ENCODE data around the gene RIOK2.

Gene RIOK2

DNA sequence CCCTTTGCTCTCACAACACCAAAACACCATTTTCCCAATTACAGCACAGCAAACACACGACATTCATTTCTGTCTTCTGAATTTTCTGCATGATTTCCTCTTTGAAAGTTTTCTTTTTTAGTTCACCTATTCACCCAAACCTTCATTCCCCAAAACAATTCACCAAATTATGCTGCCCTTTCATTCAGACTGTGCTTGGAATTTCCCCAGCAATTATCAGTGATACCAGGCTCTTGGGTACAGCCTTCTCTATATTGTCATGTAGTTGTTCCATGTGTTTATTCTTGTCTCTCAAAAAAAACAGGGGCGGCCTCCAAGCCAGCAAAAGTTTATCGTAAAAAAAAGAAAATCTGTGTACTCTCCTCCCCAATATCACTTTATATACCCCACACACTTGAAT, 31.7 kb downstream of the RIOK2 start:
- TF ChIP-seq, protein P1, sequence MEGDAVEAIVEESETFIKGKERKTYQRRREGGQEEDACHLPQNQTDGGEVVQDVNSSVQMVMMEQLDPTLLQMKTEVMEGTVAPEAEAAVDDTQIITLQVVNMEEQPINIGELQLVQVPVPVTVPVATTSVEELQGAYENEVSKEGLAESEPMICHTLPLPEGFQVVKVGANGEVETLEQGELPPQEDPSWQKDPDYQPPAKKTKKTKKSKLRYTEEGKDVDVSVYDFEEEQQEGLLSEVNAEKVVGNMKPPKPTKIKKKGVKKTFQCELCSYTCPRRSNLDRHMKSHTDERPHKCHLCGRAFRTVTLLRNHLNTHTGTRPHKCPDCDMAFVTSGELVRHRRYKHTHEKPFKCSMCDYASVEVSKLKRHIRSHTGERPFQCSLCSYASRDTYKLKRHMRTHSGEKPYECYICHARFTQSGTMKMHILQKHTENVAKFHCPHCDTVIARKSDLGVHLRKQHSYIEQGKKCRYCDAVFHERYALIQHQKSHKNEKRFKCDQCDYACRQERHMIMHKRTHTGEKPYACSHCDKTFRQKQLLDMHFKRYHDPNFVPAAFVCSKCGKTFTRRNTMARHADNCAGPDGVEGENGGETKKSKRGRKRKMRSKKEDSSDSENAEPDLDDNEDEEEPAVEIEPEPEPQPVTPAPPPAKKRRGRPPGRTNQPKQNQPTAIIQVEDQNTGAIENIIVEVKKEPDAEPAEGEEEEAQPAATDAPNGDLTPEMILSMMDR (IDR thresholded peaks at IDR 0.05): no peak
- TF ChIP-seq ZFX (IDR thresholded peaks at IDR 0.05; ENCODE audit: borderline replicate concordance): no peak

DNA sequence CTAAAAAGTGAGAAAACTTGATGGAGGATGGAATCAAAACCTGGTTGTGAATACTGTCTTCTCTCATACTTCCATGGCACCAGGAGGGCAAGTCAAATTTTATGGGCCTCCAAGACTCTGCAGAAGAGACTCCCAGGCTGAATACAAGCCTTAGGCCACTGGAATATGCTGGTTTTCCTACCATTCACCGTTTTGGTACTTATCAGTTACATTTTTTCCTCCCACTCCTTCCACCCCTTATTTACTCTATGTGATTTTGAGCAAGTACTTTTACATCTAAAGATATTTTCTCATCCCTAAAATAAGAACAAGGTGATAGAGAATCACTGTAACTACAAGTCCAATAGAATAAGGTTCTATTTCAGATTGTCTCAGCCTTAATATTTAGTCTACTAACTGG, 32.6 kb downstream of the RIOK2 start:
- TF ChIP-seq ZFX (IDR thresholded peaks at IDR 0.05; ENCODE audit: borderline replicate concordance): no peak
- TF ChIP-seq, protein P1 (IDR thresholded peaks at IDR 0.05): no peak
- H3K27ac ChIP-seq: no peak overlapping the region

More for the DNA sequence above, 31.7 kb downstream of the RIOK2 start:
- H3K27ac ChIP-seq: no peak overlapping the region

DNA sequence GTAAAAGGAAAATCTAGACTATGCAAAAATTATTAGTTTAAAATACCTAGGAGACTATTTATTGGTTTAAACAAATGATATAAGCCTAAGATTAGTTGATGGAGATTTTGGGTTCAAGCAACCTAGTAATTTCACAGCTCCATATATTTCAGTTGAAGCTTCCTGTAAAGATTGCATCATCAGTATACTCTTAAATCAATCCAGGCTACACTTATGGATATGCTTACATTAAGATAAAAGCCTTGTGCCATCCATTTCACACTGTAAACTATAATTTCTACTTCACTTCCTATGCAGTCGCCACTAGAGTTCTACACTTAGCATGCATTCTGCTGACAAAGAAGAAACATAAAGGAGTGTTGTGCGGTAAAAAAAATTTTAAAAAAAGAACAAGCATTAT, 33.3 kb downstream of the RIOK2 start:
- H3K27ac ChIP-seq: no peak overlapping the region
- TF ChIP-seq, protein P1 (IDR thresholded peaks at IDR 0.05): no peak

DNA sequence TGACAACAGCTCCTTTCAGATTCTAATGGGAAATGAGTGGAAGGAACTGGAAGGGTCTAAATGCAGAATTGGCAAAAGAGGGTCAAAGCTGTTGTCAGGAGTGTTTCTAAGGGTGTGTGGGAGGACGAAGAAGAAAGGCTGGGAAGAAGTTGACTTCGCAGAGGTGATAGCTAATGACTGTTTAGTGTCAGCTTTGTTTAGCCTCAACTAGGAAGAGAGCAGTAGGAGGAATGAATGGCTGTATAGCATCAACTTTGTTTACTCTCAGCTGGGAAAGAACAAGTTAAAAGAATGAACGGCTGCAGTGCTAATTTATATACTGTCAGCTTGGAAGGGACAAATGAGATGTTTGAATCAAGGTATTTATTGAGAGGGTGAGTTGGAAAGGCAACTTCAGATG, 34.8 kb downstream of the RIOK2 start:
- no peak overlapping the region for H3K27ac ChIP-seq

DNA sequence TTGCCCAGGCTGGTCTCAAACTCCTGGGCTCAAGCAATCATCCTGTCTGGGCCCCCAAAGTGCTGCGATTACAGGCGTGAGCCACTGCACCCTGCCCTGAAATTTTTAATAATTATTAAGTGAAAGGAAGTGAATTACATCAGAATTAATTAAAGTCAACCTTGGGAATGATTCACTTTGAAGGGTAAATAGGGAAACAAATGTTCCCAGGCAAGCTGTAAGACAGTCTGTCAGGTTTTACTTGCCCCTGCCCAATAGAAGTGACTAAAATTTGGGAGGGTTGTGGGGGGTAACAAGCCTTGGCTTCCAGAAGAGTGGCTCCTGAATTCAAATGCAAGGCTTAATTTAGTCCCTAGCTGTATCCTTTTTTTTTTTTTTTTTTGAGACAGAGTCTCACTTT, 39.3 kb downstream of the RIOK2 start:
- H3K27ac ChIP-seq: no peak overlapping the region
- TF ChIP-seq, protein P1 (IDR thresholded peaks at IDR 0.05): no peak
- no peak for TF ChIP-seq ZFX (IDR thresholded peaks at IDR 0.05; ENCODE audit: borderline replicate concordance)

More for the DNA sequence above, 34.8 kb downstream of the RIOK2 start:
- TF ChIP-seq, protein P1 (IDR thresholded peaks at IDR 0.05): no peak
- TF ChIP-seq ZFX (IDR thresholded peaks at IDR 0.05; ENCODE audit: borderline replicate concordance): no peak

DNA sequence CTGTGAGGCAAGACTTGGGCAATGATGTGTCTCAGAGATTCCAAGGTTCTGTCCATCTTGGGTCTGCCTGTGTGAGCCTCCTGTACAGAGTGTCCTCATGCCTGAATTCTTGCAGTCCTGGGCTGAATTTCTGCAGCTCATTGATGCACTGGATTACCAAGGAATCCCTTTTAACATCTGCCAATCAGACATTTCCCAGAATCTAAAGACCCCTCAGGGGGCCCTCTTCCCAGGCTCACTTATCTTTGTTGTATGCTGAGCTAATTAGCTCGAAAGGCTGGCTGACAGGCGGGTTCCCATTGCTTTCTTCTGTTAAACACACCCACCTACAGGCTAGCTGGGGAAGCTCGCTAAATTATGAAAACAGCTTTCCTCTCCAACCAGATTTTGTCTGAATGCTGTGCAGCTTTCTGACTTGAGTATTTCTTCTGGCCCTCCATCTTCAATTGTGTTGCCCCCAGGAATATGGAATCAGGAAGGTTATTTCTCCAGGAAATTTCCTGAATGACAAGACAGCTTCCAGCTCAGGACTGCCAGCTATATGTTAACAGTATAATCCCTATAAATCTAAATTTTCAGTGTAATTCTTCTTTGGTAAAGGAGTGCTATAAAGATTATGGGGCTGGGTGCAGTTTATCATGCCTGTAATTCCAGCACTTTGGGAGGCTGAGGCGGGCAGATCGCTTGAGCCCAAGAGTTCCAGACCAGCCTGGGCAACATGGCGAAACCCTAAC, 40.4 kb downstream of the RIOK2 start, which contains the start of gene LIX1:
Gene LIX1, minus strand, starts transcription at position 91 of the 734 bp plus-strand sequence. Its CDS starts 35 bp downstream, at position 56.
- TF ChIP-seq, protein P1 (IDR thresholded peaks at IDR 0.05): peak; percentile 60
- TF ChIP-seq ZFX (IDR thresholded peaks at IDR 0.05; ENCODE audit: borderline replicate concordance): no peak
- no peak within 1 kb of the TSS for H3K27ac ChIP-seq

DNA sequence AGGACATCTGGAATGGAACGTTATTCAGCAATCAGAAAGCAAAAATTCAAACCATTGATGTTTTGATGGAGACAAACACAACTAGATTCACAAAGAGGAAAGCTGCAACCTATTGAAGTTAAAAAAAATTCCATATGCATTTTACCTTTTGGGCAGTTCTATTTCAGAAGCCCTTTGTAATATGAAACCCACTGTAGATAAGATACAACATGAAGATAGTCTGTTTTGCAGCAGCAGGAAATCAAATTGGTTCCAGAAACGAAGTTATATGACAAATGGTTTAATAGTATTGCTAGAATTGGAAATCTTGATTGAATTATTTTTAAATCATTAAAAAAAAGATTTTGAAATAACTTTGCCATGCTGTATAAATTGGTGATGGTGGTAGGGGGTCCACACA, 41.5 kb downstream of the RIOK2 start:
- TF ChIP-seq ZFX (IDR thresholded peaks at IDR 0.05; ENCODE audit: borderline replicate concordance): no peak
- TF ChIP-seq, protein P1 (IDR thresholded peaks at IDR 0.05): no peak
- no peak overlapping the region for H3K27ac ChIP-seq

All from 22Rv1 (cell line).